Stimulated activated CD8-positive, alpha-beta memory T cell treated with anti-CD3 and anti-CD28 coated beads, Interleukin-12 subunit alpha, Interleukin-12 subunit beta, amount 100 ng/mL, for 24 hours (primary cell): ENCODE results near the gene ANKRD28.
"Not testable (repeated sequence)": the region's sequence is repeated elsewhere in the genome, so short reads cannot be mapped to it uniquely, and the experiment has no call there.

Source experiments
- DNase-seq: peaks from one replicate; pipeline ENCODE4 v3.0.0-alpha.2; 2020; ENCODE audit errors: extremely low read depth

ANKRD28 gene

GRCh38 chr3:15635121-15635661 is 162.6 kb downstream of the ANKRD28 start:
- no peak for DNase-seq

GRCh38 chr3:15634671-15635070 is 163.1 kb downstream of the ANKRD28 start:
- DNase-seq: no peak

- no peak for DNase-seq
Observed at GRCh38 chr3:15633766-15634598, 163.8 kb downstream of the ANKRD28 start.

- no peak for DNase-seq
Observed at GRCh38 chr3:15633159-15633558, 164.6 kb downstream of the ANKRD28 start.

- no peak for DNase-seq
Observed at GRCh38 chr3:15632212-15632580, 165.6 kb downstream of the ANKRD28 start.

DNA sequence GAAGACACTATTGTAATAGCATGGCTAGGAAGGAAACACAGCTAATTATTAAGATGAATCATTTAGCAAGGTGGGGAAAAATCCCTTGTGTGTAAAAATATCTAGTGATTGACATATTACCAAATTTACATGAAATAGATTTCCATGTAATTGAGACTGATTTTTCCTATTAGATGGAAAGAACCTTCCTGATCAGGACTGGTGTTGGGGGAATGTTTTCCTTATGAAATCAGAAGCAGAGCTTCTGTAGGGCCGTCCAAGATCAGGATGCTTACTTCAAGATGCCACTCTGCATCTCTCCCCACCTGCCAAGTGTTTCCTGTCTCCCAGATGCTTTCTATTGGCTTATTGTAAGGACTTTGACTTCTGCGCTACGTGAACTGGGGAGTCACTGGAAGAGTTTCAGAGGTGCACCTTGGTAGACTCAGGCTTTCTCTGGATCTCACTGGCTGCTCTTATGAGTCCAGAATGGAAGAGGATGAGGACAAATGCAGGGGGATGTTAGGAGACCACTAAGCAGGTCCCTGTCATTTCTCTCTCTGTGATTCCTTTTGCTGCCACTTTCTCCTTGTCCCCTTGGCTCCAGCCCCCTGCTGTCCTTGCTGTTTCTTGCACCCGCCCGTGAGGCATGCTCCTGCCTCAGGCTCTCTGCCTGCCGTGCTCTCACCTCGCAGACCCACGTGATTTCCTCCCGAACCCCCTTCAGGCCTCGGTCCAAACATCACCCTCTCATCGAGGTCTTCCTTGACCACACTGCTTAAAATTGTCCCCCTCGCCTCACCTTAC is 166.2 kb downstream of the ANKRD28 start:
- no peak for DNase-seq

DNA sequence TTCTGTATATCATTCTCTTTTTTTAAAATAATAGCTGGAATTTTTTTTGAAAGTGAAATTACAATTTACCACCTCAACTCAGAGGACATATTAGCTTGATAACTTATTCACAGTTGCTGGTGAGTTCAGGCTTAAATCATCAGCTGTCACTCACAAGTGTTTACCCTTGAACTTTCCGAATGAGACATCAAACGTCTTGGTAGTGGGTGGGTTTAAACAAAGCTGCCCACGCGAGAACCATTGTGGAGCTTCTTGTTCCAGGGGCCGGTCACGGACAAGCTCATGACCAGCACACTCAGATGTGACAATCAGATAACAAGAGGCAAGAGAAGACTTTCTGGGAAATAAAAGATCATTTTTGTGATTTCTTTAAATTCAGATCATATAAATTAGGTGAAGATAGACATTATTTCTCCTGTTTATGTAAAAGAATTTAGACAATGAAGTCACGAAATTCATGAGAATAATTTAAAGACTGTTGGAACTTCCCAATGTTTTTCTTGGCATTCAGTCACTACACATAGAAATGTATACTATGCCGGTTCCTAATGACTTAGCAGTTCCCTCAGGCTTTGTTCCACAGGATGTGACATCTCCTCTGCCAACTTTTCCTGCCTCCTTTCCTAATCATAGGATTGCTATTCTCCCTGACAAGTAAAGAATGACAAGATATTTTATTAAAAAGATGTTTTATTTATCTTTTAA is 167.0 kb downstream of the ANKRD28 start:
- no peak for DNase-seq

DNA sequence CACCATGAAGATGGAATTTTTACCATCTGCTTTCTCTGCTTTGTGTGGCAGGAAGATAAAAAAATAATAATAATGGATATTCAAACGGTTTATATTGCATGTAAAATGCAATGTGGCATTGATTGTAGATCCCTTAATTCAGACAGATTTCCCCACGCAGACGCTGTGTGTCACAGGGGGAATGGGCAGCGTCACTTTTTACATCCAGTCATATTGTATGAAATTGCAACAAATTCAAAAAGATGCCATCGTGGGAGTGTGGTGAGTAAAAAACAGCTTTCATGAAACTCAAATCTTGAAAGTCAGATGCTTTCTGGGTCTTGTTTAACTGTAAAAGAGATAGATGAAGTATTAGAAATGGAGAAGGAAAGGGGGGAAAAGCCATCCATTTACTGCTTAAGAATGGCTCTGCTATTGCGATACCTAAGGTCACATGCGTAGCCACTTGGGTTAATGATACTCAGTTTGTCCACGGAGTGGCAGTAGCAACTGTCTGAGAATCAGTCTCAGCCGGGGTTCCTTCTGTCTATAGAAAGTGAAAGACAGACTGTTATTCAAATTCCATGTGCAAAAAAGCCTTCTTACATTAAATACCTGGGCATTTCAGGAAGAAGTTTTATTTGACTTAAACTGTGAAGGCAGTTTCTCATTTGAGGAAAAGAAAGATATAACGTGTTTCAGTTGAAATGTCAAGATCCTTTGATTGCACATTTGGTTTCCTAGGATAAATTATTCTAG is 167.8 kb downstream of the ANKRD28 start:
- DNase-seq: no peak

GRCh38 chr3:15628967-15629366 is 168.8 kb downstream of the ANKRD28 start:
- DNase-seq: no peak

GRCh38 chr3:15623535-15624440 is 174.0 kb downstream of the ANKRD28 start:
- no peak for DNase-seq

DNA sequence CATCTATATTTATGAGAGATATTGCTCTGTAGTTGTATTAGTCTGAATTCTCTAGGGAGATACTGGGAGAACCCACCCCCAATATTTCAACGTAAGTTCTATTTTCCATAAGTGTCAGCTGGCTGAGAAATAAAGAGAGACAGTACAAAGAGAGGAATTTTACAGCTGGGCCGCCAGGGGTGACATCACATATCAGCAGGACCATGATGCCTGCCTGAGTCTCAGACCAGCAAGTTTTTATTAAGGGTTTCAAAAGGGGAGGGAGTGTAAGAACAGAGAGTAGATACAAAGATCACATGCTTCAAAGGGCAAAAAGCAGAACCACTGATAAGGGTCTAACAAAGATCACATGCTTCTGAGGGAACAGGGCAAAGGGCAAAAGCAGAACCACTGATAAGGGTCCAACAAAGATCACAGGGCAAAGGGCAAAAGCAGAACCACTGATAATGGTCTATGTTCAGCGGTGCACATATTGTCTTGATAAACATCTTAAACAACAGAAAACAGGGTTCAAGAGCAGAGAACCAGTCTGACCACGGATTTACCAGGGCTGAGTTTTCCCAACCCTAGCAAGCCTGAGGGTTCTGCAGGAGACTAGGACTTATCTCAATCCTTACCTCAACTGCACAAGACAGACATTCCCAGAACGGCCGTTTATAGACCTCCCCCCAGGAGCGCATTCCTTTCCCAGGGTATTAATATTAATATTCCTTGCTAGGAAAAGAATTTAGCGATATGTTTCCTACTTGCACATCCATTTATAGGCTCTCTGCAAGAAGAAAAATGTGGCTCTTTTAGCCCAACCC is 177.9 kb downstream of the ANKRD28 start:
- DNase-seq: not testable (repeated sequence)
